Tibial nerve (tissue), 4 donors: ENCODE results near the gene PHETA2. TPM values are rescaled to one million over a fixed set of nuclear protein-coding genes. Genes with fewer than 3 reads are reported as not detected.

Source experiments
- DNase-seq, 2 donors: peaks; one replicate each; pipeline ENCODE4 v3.0.0-alpha.2; 2019; ENCODE audit warnings: low spot score in 2 of 2
- H3K27ac ChIP-seq, 4 donors: fragments of 200-600 bp; sonication (generic) in 3 of 4; one replicate each; pipeline ENCODE4 v1.5.1; 2017 to 2019; ENCODE audit warnings: mild to moderate bottlenecking in 1 of 4
- H3K27me3 ChIP-seq, 2 donors: fragments of 200-600 bp; sonication (generic) in 1 of 2; one replicate each; pipeline versions ENCODE4 v1.5.1 to v1.6.0; 2017 to 2019
- H3K36me3 ChIP-seq, 3 donors: fragments of 200-600 bp; sonication (generic); one replicate each; pipeline ENCODE4 v1.5.1; 2018 to 2019
- H3K4me1 ChIP-seq, 4 donors: fragments of 200-600 bp; sonication (generic) in 3 of 4; one replicate each; pipeline ENCODE4 v1.5.1; 2017 to 2019
- H3K4me3 ChIP-seq, 4 donors: fragments of 200-600 bp; sonication (generic) in 3 of 4; one replicate each; pipeline ENCODE4 v1.5.1; 2017 to 2019; ENCODE audit warnings: mild to moderate bottlenecking in 1 of 4, moderate library complexity in 1 of 4
- H3K9me3 ChIP-seq, 4 donors: fragments of 200-600 bp; sonication (generic) in 3 of 4; one replicate each; pipeline ENCODE4 v1.5.1; 2017 to 2019
- CTCF ChIP-seq, 5 experiments: fragments of 200-600 bp in 3 of 5; fragments of 450-650 bp in 2 of 5; sonication (generic) in 3 of 5; IDR thresholded peaks; one replicate each; pipeline ENCODE4 v1.5.1; 2016 to 2019; ENCODE audit warnings: antibody characterized with exemption in 5 of 5, mild to moderate bottlenecking in 3 of 5, moderate library complexity in 2 of 5
- EP300 ChIP-seq, 2 donors: sonication (generic); formaldehyde crosslinking; IDR thresholded peaks; one replicate each; pipeline ENCODE4 v1.6.1; 2017; ENCODE audit warnings: antibody characterized with exemption in 2 of 2, mild to moderate bottlenecking in 1 of 2
- POLR2A ChIP-seq, 2 donors: fragments of 450-650 bp; IDR thresholded peaks; one replicate each; pipeline ENCODE4 v1.6.1; 2017; ENCODE audit warnings: antibody characterized with exemption in 2 of 2, mild to moderate bottlenecking in 2 of 2, moderate library complexity in 2 of 2
- WGBS, 2 donors: methylation state at CpG; one replicate each; pipeline ENCODE4 v1.1.5; 2018; 5-methylcytosine and 5-hydroxymethylcytosine counted together
- total RNA-seq, 4 donors: library from RNA; depleted of rRNA; stranded (reverse); fragments of >200 nt; gene quantifications; one replicate each; pipeline ENCODE4 v1.1.0, GENCODE V29; 2016

Gene PHETA2
- total RNA-seq, 4 donors from 2014 or later: 13.5 to 21.8 (median 16.0) TPM

- H3K27me3 ChIP-seq: no peaks in the 10 kb centered on the region
- peaks cover 0 to 50% (median 7%) of the 10 kb centered on the region in 3 donors for H3K36me3 ChIP-seq
- no peak overlapping the region for H3K27ac ChIP-seq
- TF ChIP-seq CTCF (IDR thresholded peaks at IDR 0.05) (no peak), POLR2A (IDR thresholded peaks at IDR 0.05) (no peak), EP300 (IDR thresholded peaks at IDR 0.05) (no peak)
- DNase-seq: no peak
- H3K4me1 ChIP-seq: no peaks in the 10 kb centered on the region
- peaks cover 0 to 15% (median 6%) of the 10 kb centered on the region in 4 donors for H3K9me3 ChIP-seq
- WGBS, 2 donors: 92 to 98% methylated on average over 1 of the region's 1 CpG
- H3K4me3 ChIP-seq: no peak overlapping the region
Observed at GRCh38 chr22:42056757-42057511, 17.1 kb upstream of the PHETA2 start.

DNA sequence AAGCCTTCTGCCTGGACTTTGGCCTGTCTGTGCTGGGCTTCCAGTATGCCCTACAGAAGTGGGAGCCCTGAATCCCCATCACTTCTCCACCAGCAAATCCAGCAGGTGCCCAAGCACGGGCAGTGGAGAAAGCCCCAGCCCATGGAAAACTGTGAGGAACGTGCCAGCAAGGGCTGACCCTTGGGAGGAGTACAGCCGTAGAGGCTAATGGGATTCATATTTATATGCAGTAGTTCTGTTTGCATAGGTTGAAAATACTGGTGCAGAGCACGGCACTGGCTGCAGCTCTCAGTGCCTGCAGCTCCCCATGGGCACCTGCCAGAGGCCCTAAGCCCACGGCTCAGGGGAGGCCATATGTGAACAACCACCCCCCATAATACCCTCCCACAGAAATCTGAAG lies 13.6 kb upstream of the PHETA2 start:
- Histone ChIP-seq H3K4me3 (no peak overlapping the region), H3K4me1 (no peaks in the 10 kb centered on the region), H3K27ac (no peak overlapping the region), H3K36me3 (peaks cover 0 to 86% (median 7%) of the 10 kb centered on the region in 3 donors), H3K27me3 (no peaks in the 10 kb centered on the region), H3K9me3 (peaks cover 0 to 15% (median 6%) of the 10 kb centered on the region in 4 donors)
- no peak for TF ChIP-seq CTCF (IDR thresholded peaks at IDR 0.05)
- TF ChIP-seq EP300 (IDR thresholded peaks at IDR 0.05): no peak
- no peak for TF ChIP-seq POLR2A (IDR thresholded peaks at IDR 0.05)
- 87 to 100% methylated on average over 3 to 5 of the region's 5 CpGs for WGBS, 2 donors
- DNase-seq: no peak

GRCh38 chr22:42061041-42061440 lies 13.0 kb upstream of the PHETA2 start:
- TF ChIP-seq CTCF (IDR thresholded peaks at IDR 0.05): no peak
- TF ChIP-seq EP300 (IDR thresholded peaks at IDR 0.05): no peak
- no peak for TF ChIP-seq POLR2A (IDR thresholded peaks at IDR 0.05)
- no peaks in the 10 kb centered on the region for H3K27me3 ChIP-seq
- H3K9me3 ChIP-seq: peaks cover 0 to 14% (median 6%) of the 10 kb centered on the region in 4 donors
- H3K36me3 ChIP-seq: peaks cover 0 to 91% (median 7%) of the 10 kb centered on the region in 3 donors
- H3K4me1 ChIP-seq: no peaks in the 10 kb centered on the region
- DNase-seq: no peak
- no peak overlapping the region for H3K27ac ChIP-seq
- 91 to 98% methylated on average over 7 of the region's 7 CpGs for WGBS, 2 donors
- no peak overlapping the region for H3K4me3 ChIP-seq

- no peak for TF ChIP-seq POLR2A (IDR thresholded peaks at IDR 0.05)
- no peak for TF ChIP-seq CTCF (IDR thresholded peaks at IDR 0.05)
- no peak for TF ChIP-seq EP300 (IDR thresholded peaks at IDR 0.05)
- Histone ChIP-seq H3K9me3 (no peaks in the 10 kb centered on the region), H3K27me3 (no peaks in the 10 kb centered on the region), H3K36me3 (peaks cover 0 to 98% (median 14%) of the 10 kb centered on the region in 3 donors), H3K27ac (no peak overlapping the region), H3K4me1 (no peaks in the 10 kb centered on the region), H3K4me3 (no peak overlapping the region)
- no peak for DNase-seq
- WGBS, 2 donors: 96% methylated on average over 10 of the region's 10 CpGs
Observed at GRCh38 chr22:42062506-42063170, 11.4 kb upstream of the PHETA2 start.

- no peak overlapping the region for H3K27ac ChIP-seq
- TF ChIP-seq EP300 (IDR thresholded peaks at IDR 0.05) (no peak), POLR2A (IDR thresholded peaks at IDR 0.05) (no peak), CTCF (IDR thresholded peaks at IDR 0.05) (no peak)
- H3K36me3 ChIP-seq: peaks cover 0 to 90% (median 14%) of the 10 kb centered on the region in 3 donors
- no peak for DNase-seq
- H3K4me3 ChIP-seq: no peak overlapping the region
- no peaks in the 10 kb centered on the region for H3K9me3 ChIP-seq
- 75 to 92% methylated on average over 1 of the region's 1 CpG for WGBS, 2 donors
- H3K4me1 ChIP-seq: peaks cover 0 to 8% (median 5%) of the 10 kb centered on the region in 4 donors
- H3K27me3 ChIP-seq: no peaks in the 10 kb centered on the region
Observed at GRCh38 chr22:42064629-42065028, 9.4 kb upstream of the PHETA2 start.
